ENCODE results near the gene TMPRSS3. TPM values are rescaled to one million over a fixed set of nuclear protein-coding genes. Genes with fewer than 3 reads are reported as not detected.

The TMPRSS3 gene
- total RNA-seq, 2 experiments from 2014 or later: 123 to 134 TPM

GRCh38 chr21:42414066-42414465 lies 18.2 kb upstream of the TMPRSS3 start:
- intact Hi-C loops (cut with micrococcal nuclease): no loop called here
- ATAC-seq (no peak), DNase-seq (peak; percentile 36)
- CTCF ChIA-PET: interaction anchor here (1.0 to 2.6 kb wide), 3 partner anchors 8 to 76 kb away, joined by 3 to 9 read pairs (median 5); no protein-coding TSS in a partner anchor
- H3K36me3 Mint-ChIP-seq (ENCODE audit: low read depth): peaks cover 31% of the 10 kb centered on the region
- H3K27me3 Mint-ChIP-seq: no peaks in the 10 kb centered on the region
- H3K9me3 Mint-ChIP-seq: peaks cover 3% of the 10 kb centered on the region
- POLR2A ChIA-PET: interaction anchor here (1.1 to 8.2 kb wide), 6 partner anchors 10 to 40 kb away, joined by 3 to 91 read pairs (median 4); partner anchors contain the start of gene UBASH3A
- H3K4me1 Mint-ChIP-seq (ENCODE audit: low read depth): peaks cover 45% of the 10 kb centered on the region
- TF ChIP-seq CTCF (IDR thresholded peaks at IDR 0.05): no peak
- no peak overlapping the region for H3K27ac Mint-ChIP-seq
- H3K4me3 Mint-ChIP-seq: peak overlapping the region; percentile 64

GRCh38 chr21:42413500-42413899 lies 17.6 kb upstream of the TMPRSS3 start:
- ChIA-PET POLR2A (interaction anchor here (1.1 to 8.2 kb wide), 7 partner anchors 9 to 40 kb away, joined by 3 to 91 read pairs (median 4); partner anchors contain the start of gene UBASH3A), CTCF (interaction anchor here (0.8 to 2.6 kb wide), 4 partner anchors 9 to 76 kb away, joined by 3 to 9 read pairs (median 4); no protein-coding TSS in a partner anchor)
- Mint-ChIP-seq H3K4me1 (ENCODE audit: low read depth) (peaks cover 42% of the 10 kb centered on the region), H3K9me3 (peaks cover 3% of the 10 kb centered on the region), H3K27me3 (no peaks in the 10 kb centered on the region), H3K4me3 (peak overlapping the region; percentile 64), H3K27ac (no peak overlapping the region), H3K36me3 (ENCODE audit: low read depth) (peaks cover 27% of the 10 kb centered on the region)
- ATAC-seq (no peak), DNase-seq (peak; percentile 61)
- TF ChIP-seq CTCF (IDR thresholded peaks at IDR 0.05): no peak
- intact Hi-C loops (cut with micrococcal nuclease): no loop called here

GRCh38 chr21:42413093-42413492 lies 17.2 kb upstream of the TMPRSS3 start:
- ChIA-PET CTCF (interaction anchor here (0.7 to 2.6 kb wide), 4 partner anchors 9 to 13 kb away, joined by 3 to 9 read pairs (median 3); no protein-coding TSS in a partner anchor), POLR2A (interaction anchor here (1.1 to 8.2 kb wide), 5 partner anchors 9 to 39 kb away, joined by 3 to 91 read pairs (median 5); partner anchors contain the start of gene UBASH3A)
- Mint-ChIP-seq H3K4me1 (ENCODE audit: low read depth) (peaks cover 42% of the 10 kb centered on the region), H3K27ac (no peak overlapping the region), H3K9me3 (peaks cover 3% of the 10 kb centered on the region), H3K27me3 (no peaks in the 10 kb centered on the region), H3K36me3 (ENCODE audit: low read depth) (peaks cover 27% of the 10 kb centered on the region), H3K4me3 (peak overlapping the region; percentile 64)
- TF ChIP-seq CTCF (IDR thresholded peaks at IDR 0.05): no peak
- intact Hi-C loops (cut with micrococcal nuclease): no loop called here
- no peak for ATAC-seq
- DNase-seq: no peak

GRCh38 chr21:42412636-42412933 lies 16.7 kb upstream of the TMPRSS3 start:
- DNase-seq: no peak
- Mint-ChIP-seq H3K9me3 (peaks cover 2% of the 10 kb centered on the region), H3K27ac (no peak overlapping the region), H3K4me3 (no peak overlapping the region), H3K27me3 (no peaks in the 10 kb centered on the region), H3K36me3 (ENCODE audit: low read depth) (peaks cover 29% of the 10 kb centered on the region), H3K4me1 (ENCODE audit: low read depth) (peaks cover 46% of the 10 kb centered on the region)
- CTCF ChIA-PET: interaction anchor here (0.7 to 2.6 kb wide), 2 partner anchors 8 to 10 kb away, joined by 3 to 9 read pairs; no protein-coding TSS in a partner anchor
- POLR2A ChIA-PET: interaction anchor here (1.1 to 8.2 kb wide), 3 partner anchors 8 to 36 kb away, joined by 3 to 91 read pairs (median 31); partner anchors contain the start of gene UBASH3A
- TF ChIP-seq CTCF (IDR thresholded peaks at IDR 0.05): no peak
- no peak for ATAC-seq
- intact Hi-C loops (cut with micrococcal nuclease): no loop called here

GRCh38 chr21:42411891-42412635 lies 16.2 kb upstream of the TMPRSS3 start:
- no peak for TF ChIP-seq CTCF (IDR thresholded peaks at IDR 0.05)
- H3K27me3 Mint-ChIP-seq: no peaks in the 10 kb centered on the region
- H3K4me1 Mint-ChIP-seq (ENCODE audit: low read depth): peaks cover 46% of the 10 kb centered on the region
- ChIA-PET CTCF (interaction anchor here (0.7 to 2.6 kb wide), 4 partner anchors 8 to 30 kb away, joined by 3 to 9 read pairs (median 4); no protein-coding TSS in a partner anchor), POLR2A (interaction anchor here (1.1 to 8.2 kb wide), 5 partner anchors 8 to 36 kb away, joined by 3 to 91 read pairs (median 4); partner anchors contain the start of gene UBASH3A)
- H3K27ac Mint-ChIP-seq: no peak overlapping the region
- intact Hi-C loops (cut with micrococcal nuclease): no loop called here
- no peaks in the 10 kb centered on the region for H3K9me3 Mint-ChIP-seq
- DNase-seq: no peak
- no peak for ATAC-seq
- peaks cover 30% of the 10 kb centered on the region for H3K36me3 Mint-ChIP-seq (ENCODE audit: low read depth)
- H3K4me3 Mint-ChIP-seq: no peak overlapping the region
